ENCODE data around the gene MMP2. TPM values are rescaled to one million over a fixed set of nuclear protein-coding genes. Genes with fewer than 3 reads are reported as not detected.

MMP2 gene
- polyA plus RNA-seq, 1 donor from 2014 or later, result 2.5 TPM

GRCh38 chr16:55513616-55514015 is 34.6 kb downstream of the MMP2 start:
- H3K79me2 ChIP-seq (replicated peaks; ENCODE audit: insufficient read depth, low read length), result no peaks in the 10 kb centered on the region
- no peak overlapping the region for H3K27ac ChIP-seq (ENCODE audit: low read length)
- peaks cover 16% of the 10 kb centered on the region for H3K27me3 ChIP-seq (ENCODE audit: insufficient read depth, low read depth, low read length)
- H2AFZ ChIP-seq (ENCODE audit: low read depth, low read length), result no peak overlapping the region
- no peaks in the 10 kb centered on the region for H3F3A ChIP-seq (ENCODE audit: insufficient read depth, low read length, poor library complexity, severe bottlenecking)
- H3K9me3 ChIP-seq (ENCODE audit: low read length), result no peaks in the 10 kb centered on the region
- no peaks in the 10 kb centered on the region for H3K36me3 ChIP-seq (ENCODE audit: insufficient read depth, low read length)
- no peak overlapping the region for H3K4me2 ChIP-seq (ENCODE audit: low read length)
- H3K9me2 ChIP-seq (ENCODE audit: insufficient read depth, low read length), result no peaks in the 10 kb centered on the region
- no peak overlapping the region for H3K9ac ChIP-seq (ENCODE audit: low read length)
- no peaks in the 10 kb centered on the region for H4K20me1 ChIP-seq (ENCODE audit: insufficient read depth)
- TF ChIP-seq EP300 (conservative IDR thresholded peaks at IDR 0.05; ENCODE audit: poor library complexity, severe bottlenecking) (no peak), POLR2AphosphoS5 (IDR thresholded peaks at IDR 0.05) (no peak), RAD21 (conservative IDR thresholded peaks at IDR 0.05) (no peak)
- H3K4me3 ChIP-seq (ENCODE audit: low read length), result no peak overlapping the region

- H3K9ac ChIP-seq (ENCODE audit: low read length), result no peak overlapping the region
- no peaks in the 10 kb centered on the region for H3K9me3 ChIP-seq (ENCODE audit: low read length)
- peaks cover 1% of the 10 kb centered on the region for H3K27me3 ChIP-seq (ENCODE audit: insufficient read depth, low read depth, low read length)
- H3K4me3 ChIP-seq (ENCODE audit: low read length), result no peak overlapping the region
- no peaks in the 10 kb centered on the region for H3K36me3 ChIP-seq (ENCODE audit: insufficient read depth, low read length)
- H3F3A ChIP-seq (ENCODE audit: insufficient read depth, low read length, poor library complexity, severe bottlenecking), result no peaks in the 10 kb centered on the region
- H4K20me1 ChIP-seq (ENCODE audit: insufficient read depth), result no peaks in the 10 kb centered on the region
- no peak overlapping the region for H3K4me2 ChIP-seq (ENCODE audit: low read length)
- no peaks in the 10 kb centered on the region for H3K9me2 ChIP-seq (ENCODE audit: insufficient read depth, low read length)
- TF ChIP-seq POLR2AphosphoS5 (IDR thresholded peaks at IDR 0.05), result no peak
- no peak for TF ChIP-seq EZH2 (IDR thresholded peaks at IDR 0.05; ENCODE audit: borderline replicate concordance, insufficient read depth, low read length, poor library complexity, severe bottlenecking)
- TF ChIP-seq CTCF (IDR thresholded peaks at IDR 0.05; ENCODE audit: poor library complexity, severe bottlenecking), result no peak
- TF ChIP-seq TAF1 (IDR thresholded peaks at IDR 0.05; ENCODE audit: low read depth), result no peak
- TF ChIP-seq REST (IDR thresholded peaks at IDR 0.05; ENCODE audit: borderline replicate concordance), result no peak
- no peak for TF ChIP-seq RAD21 (conservative IDR thresholded peaks at IDR 0.05)
- TF ChIP-seq MXI1 (conservative IDR thresholded peaks at IDR 0.05; ENCODE audit: poor library complexity, severe bottlenecking), result no peak
- TF ChIP-seq SMC3 (conservative IDR thresholded peaks at IDR 0.05; ENCODE audit: poor library complexity), result no peak
- TF ChIP-seq EP300 (conservative IDR thresholded peaks at IDR 0.05; ENCODE audit: poor library complexity, severe bottlenecking), result no peak
- H2AFZ ChIP-seq (ENCODE audit: low read depth, low read length), result no peak overlapping the region
- H3K79me2 ChIP-seq (replicated peaks; ENCODE audit: insufficient read depth, low read length), result no peaks in the 10 kb centered on the region
- H3K27ac ChIP-seq (ENCODE audit: low read length), result no peak overlapping the region
These were observed 36.1 kb downstream of the MMP2 start for GRCh38 chr16:55515111-55515510.

GRCh38 chr16:55521792-55522191 is 42.8 kb downstream of the MMP2 start:
- H3F3A ChIP-seq (ENCODE audit: insufficient read depth, low read length, poor library complexity, severe bottlenecking), result no peaks in the 10 kb centered on the region
- no peaks in the 10 kb centered on the region for H3K27me3 ChIP-seq (ENCODE audit: insufficient read depth, low read depth, low read length)
- H3K9me2 ChIP-seq (ENCODE audit: insufficient read depth, low read length), result no peaks in the 10 kb centered on the region
- H3K4me3 ChIP-seq (ENCODE audit: low read length), result no peak overlapping the region
- no peak overlapping the region for H3K4me2 ChIP-seq (ENCODE audit: low read length)
- no peak overlapping the region for H2AFZ ChIP-seq (ENCODE audit: low read depth, low read length)
- H3K9ac ChIP-seq (ENCODE audit: low read length), result no peak overlapping the region
- H4K20me1 ChIP-seq (ENCODE audit: insufficient read depth), result no peaks in the 10 kb centered on the region
- no peaks in the 10 kb centered on the region for H3K9me3 ChIP-seq (ENCODE audit: low read length)
- H3K79me2 ChIP-seq (replicated peaks; ENCODE audit: insufficient read depth, low read length), result no peaks in the 10 kb centered on the region
- no peak for TF ChIP-seq RAD21 (conservative IDR thresholded peaks at IDR 0.05)
- TF ChIP-seq POLR2AphosphoS5 (IDR thresholded peaks at IDR 0.05), result no peak
- no peak for TF ChIP-seq TAF1 (IDR thresholded peaks at IDR 0.05; ENCODE audit: low read depth)
- no peak for TF ChIP-seq CTCF (IDR thresholded peaks at IDR 0.05; ENCODE audit: poor library complexity, severe bottlenecking)
- no peak for TF ChIP-seq EP300 (conservative IDR thresholded peaks at IDR 0.05; ENCODE audit: poor library complexity, severe bottlenecking)
- no peak for TF ChIP-seq SMC3 (conservative IDR thresholded peaks at IDR 0.05; ENCODE audit: poor library complexity)
- no peak overlapping the region for H3K27ac ChIP-seq (ENCODE audit: low read length)
- H3K36me3 ChIP-seq (ENCODE audit: insufficient read depth, low read length), result no peaks in the 10 kb centered on the region

Data from neural cell (in vitro differentiated cells).